Measurements from ENCODE around the gene CTTNBP2NL.
"Not testable (repeated sequence)": the region's sequence is repeated elsewhere in the genome, so short reads cannot be mapped to it uniquely, and the experiment has no call there.

CTTNBP2NL gene

DNA sequence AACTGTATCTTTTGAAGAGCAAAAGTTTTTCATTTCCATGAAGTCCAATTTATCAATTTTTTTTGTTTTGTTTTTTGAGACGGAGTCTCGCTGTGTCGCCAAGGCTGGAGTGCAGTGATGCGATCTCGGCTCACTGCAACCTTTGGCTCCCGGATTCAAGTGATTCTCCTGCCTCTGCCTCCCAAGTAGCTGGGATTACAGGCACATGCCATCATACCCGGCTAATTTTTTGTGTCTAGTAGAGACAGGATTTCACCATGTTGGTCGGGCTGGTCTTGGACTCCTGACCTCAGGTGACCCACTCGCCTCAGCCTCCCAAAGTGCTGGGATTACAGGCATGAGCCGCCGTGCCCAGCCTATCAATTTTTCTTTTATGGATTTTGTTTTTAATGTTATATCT, 27.7 kb downstream of the CTTNBP2NL start:
- not testable (repeated sequence) for DNase-seq (ENCODE audit: low read depth)

DNA sequence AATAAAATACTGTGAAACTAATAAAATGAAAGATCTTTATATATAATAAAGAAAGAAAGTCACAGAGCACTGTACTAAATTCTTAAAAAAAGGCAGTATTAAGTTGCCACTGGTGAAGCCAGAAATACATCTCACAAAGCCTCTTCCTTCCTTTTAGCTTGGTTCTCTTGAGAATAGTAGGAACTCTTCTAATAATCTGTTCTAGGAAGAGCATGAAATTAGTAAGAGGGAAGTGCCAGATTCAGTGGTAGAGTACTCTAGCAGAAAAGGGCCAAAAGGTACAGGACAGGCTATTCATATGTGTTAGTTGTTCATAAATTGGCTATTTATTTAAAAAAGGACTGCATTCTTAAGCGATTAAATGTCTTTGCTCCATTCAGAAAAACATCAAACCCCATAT, 33.7 kb downstream of the CTTNBP2NL start:
- DNase-seq (ENCODE audit: low read depth) = no peak

DNA sequence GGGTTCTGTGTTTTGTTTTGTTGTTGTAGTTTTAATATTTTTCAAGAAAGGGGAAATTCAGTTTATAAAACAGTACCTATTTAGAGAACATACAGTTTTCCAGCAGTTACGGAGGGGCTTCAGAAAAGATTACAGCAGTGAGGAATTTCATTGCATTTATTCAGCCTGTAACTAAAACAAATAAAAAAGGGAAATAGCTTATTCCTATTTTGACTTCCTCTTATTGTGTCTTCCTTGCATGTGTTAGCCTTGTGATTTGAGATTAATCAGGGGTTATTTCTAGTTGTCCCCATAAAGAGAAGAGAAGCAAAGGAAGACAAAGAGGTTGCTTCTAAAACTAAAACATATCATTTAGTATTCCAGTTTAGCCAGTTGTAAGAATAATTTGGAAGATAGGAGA, 35.0 kb downstream of the CTTNBP2NL start:
- no peak for DNase-seq (ENCODE audit: low read depth)

DNA sequence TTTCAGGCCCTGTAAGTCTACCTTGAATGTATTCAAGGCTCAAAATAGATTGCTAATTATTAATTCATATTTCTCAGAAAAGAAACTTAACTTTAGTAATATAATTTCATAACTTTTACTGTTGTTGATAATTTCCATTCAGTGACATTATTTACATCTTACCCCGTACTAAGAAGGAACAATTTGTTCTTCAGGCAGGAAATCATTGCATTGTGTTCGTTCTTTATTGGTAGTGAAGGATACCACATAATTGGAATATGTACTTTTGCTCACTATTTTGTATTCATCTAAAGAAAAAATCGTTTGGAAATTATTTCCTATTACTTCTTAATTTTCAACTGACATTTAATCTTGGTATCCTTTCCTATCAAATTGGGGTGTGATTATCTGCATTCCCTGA, 39.4 kb downstream of the CTTNBP2NL start:
- DNase-seq (ENCODE audit: low read depth) = no peak

DNA sequence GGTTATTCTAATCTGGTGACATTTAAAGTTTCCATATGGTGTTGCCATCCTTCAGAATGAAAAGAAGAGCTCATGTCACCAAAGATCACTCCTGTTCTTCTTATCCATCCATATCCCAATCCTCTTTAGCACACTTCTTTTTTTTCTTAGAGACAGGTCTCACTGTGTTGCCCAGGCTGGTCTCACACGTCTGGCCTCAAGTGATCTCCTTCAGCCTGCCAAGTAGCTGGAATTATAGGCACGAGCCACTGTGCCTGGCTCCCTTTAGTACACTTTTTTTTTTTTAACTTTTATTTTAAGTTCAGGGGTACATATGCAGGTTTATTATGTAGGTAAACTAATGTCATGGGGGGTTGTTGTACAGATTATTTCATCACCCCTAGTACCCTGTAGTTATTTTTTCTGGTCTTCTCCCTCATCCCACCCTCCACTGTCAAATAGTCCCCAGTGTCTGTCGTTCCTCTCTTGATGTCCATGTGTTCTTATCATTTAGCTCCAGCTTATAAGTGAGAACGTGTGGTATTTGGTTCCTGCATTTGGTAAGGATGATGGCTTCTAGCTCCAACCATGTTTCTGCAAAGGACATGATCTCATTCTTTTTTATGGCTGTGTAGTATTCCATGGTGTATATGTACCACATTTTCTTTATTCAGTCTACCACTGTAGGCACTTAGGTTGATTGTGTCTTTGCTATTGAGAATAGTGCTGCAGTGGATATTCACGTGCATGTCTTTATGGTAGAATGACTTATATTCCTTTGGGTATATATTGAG, 40.6 kb downstream of the CTTNBP2NL start:
- DNase-seq (ENCODE audit: low read depth) = no peak

DNA sequence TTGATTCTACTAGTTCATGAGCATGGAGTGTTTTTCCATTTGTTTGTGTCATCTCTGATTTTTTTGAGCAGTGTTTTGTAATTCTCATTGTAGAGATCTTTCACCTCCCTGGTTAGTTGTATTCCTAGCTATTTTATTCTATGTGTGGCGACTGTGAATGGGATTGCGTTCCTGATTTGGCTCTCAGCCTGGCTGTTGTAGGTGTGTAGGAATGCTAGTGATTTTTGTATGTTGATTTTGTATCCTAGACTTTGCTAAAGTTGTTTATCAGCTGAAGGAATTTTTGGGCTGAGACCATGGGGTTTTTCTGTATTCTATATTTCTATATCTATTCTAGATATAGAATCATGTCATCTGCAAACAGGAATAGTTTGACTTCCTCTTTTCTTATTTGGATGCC, 42.1 kb downstream of the CTTNBP2NL start:
- not testable (repeated sequence) for DNase-seq (ENCODE audit: low read depth)

DNA sequence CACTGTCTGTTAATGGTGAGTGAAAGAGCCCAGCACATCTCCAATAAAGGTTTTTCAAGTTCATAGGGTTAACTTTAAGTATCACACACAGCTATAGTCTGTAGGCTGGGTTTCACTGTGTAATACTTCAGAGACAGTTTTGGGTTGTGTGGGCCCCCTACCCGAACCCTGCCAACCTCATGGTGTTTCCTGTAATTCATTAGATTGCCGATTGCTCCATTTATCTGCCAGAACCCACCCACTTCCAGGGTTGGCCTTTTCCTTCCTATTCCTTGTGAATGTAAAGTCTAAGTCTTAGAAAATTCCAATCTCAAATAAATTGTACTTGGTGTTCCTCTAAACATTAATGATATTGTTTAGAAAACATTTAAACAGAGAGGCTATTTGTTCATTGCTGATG, 43.6 kb downstream of the CTTNBP2NL start:
- no peak for DNase-seq (ENCODE audit: low read depth)

DNA sequence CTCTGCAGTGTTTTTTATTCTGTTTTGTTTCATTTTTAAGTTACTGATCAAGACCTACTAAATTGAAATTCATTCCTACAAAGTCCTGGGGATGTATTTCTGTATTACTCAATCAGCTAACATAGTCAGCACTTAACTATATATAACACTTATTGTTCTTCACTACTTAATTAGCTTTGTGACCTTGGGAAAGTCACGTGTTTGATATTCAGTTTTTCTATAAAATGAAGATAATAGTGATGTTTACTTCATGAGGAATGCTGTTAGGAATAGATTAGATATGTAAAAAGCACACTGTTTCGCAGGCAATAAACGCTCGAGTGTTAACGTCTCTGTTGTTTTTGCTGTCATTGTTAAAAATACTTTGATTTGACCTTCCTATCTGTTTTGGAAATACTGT, 44.6 kb downstream of the CTTNBP2NL start:
- DNase-seq (ENCODE audit: low read depth) = no peak

DNA sequence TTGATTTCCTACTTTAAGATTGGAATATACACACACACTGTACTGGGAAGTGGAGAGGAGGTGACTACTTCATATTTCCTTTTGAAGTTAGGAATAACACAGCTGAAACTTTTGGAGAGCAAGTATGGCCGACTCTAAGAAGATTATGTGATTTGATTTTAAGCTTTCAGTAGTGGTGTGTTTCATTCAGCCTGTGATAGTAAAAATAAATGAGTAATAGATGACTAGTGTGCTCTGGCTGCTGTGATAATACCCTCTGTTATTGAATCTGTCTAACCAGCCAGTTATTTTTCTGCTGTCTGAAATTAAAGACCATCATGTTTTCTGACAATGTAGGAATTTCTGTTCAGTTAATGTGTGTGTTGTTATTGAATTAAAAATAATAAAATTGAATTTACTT, 48.3 kb downstream of the CTTNBP2NL start:
- no peak for DNase-seq (ENCODE audit: low read depth)

DNA sequence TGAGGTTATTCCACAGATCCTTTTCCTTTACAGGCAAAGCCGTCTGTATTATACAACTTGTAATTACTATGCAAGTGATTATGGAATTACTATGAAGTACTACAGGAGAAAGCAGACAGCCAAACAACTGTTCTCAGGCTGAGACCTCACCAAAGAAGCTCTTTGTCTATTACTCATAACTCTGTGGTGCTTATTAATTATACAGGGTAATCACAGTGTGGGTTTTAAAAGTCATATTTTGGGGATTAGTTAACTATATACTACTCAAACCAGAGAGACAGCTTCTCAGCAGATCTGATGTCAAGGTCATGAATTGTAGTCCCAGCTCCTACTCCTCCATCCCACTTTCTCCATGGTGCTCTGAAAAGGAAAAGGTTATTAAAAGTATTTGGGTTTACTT, 49.6 kb downstream of the CTTNBP2NL start:
- DNase-seq (ENCODE audit: low read depth) = no peak

DNA sequence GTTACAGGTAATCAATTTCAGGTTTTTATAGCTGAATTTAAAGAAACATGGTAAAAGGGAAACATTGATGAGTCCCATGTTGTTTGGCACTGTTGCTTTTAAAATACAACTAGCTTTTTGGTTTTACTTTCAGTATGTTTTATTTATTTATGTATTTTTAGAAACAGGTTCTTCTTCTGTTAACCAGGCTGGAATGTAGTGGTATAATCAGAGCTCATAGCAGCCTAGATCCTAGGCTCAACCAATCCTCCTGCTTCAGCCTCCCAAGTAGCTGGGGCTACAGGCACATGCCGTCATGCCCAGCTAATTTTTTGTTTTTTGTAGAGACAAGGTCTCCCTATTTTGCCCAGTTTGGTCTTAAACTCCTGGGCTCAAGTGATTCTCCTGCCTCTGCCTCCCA, 50.4 kb downstream of the CTTNBP2NL start:
- DNase-seq (ENCODE audit: low read depth) = no peak

DNA sequence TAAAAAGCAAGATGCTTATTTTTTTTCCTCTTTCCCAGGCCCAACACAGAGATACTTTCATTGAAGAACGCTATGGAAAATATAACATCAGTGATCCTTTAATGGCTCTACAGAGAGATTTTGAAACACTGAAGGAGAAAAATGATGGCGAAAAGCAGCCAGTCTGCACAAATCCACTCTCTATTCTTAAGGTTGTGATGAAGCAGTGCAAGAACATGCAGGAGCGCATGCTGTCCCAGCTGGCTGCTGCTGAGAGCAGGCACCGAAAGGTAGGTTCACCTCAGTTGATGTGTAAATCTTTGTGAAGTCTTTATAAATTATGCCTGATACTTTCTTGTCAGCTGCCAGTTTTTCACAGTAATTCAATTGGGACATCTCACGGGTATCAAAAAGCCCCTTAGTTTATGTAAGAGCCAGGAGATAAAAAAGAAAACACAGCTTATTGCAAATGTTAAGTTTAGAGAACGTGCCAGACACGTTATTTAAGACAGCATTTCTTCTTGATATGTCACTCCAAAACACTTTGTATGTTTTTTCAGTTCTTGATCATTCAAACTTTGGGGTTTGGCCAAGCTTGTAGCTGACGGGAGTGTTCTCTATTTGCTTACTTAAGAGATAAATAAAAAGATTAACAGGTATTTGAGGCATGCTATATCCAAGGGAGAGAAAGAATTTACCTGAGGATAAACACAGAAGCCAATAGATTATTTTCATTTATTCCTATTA, 53.1 kb downstream of the CTTNBP2NL start:
- DNase-seq (ENCODE audit: low read depth) = no peak

DNA sequence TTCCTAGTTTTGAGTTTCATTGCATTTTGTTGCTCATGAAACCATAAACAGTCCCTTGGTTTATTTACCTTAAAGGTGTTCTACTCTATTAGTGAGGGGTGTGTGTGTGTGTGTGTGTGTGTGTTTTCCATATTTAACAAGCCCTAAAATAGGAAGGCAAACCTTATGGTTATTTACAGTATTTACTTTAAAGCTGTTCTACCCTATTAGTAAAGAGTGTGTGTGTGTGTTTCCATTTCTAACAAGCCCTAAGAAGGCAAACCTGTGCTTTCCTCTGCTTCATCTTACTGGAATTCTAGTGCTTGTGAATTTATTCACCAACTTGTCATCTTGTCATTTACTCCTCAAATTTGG, 53.6 kb downstream of the CTTNBP2NL start:
- no peak for DNase-seq (ENCODE audit: low read depth)

DNA sequence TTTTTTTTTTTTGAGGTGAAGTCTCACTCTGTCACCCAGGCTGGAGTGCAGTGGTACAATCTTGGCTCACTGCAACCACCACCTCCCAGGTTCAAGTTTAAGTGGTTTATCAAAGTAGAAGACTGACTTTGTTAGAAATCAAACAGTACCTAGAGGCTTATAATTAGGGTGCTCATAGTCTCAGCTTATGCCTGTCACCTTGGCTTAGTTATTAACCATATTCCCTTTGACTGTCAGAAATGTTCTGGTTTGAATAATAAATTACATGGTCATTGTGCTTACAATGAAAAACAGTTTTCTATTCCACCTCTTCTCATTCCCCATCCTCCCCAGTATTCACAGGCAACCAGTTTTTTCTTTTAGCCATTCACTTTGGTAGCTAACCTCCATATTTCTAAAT, 54.8 kb downstream of the CTTNBP2NL start:
- no peak for DNase-seq (ENCODE audit: low read depth)

DNA sequence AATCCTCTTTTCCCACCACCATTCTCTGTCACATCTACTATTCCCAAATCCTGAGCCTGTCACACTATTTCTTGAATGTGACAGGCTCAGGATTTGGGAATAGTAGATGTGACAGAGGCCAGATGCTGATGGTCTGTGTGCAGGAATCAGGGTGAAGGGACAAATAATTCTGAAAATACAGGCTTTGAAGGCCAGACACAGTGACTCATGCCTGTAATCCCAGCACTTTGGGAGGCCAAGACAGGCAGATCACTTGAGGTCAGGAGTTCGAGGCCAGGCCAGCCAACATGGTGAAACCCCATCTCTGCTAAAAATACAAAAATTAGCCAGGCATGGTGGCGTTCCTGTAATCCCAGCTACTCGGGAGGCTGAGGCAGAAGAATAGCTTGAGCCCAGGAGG, 55.3 kb downstream of the CTTNBP2NL start:
- not testable (repeated sequence) for DNase-seq (ENCODE audit: low read depth)

DNA sequence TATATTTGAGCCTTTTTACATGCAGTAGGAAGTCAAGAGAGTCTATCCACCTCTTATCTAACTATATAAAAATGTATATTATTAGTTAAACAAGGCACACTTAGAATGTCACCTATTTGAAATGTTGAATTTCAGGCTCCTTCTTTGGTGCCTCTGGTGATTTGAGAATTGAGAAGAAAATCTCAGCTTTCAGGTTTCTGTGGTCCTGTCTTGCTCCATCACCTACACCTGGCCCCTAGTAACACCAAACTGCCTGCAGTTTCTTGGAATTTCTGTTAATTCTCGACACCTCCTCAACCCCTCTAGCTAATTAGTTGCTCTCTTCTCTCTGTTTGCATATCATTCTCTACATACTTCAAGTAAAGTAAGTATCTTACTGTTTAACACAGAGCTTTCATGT, 57.9 kb downstream of the CTTNBP2NL start:
- no peak for DNase-seq (ENCODE audit: low read depth)

DNA sequence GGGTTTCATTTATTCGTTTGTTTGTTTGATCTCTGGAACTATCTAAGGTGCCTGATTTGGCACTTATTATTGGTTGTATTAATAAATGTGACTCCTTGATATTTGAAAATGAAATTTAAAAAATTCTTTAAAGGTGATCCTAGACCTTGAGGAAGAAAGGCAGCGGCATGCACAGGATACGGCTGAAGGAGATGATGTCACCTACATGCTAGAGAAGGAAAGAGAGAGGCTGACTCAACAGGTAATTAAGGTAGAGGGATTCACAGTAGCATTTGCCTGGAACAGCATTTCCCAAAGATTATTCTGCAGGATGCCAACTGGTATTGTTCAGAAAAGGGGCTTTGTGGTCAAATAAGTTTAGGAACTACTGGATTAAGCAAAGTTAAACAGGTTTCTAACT, 58.3 kb downstream of the CTTNBP2NL start:
- DNase-seq (ENCODE audit: low read depth) = no peak

DNA sequence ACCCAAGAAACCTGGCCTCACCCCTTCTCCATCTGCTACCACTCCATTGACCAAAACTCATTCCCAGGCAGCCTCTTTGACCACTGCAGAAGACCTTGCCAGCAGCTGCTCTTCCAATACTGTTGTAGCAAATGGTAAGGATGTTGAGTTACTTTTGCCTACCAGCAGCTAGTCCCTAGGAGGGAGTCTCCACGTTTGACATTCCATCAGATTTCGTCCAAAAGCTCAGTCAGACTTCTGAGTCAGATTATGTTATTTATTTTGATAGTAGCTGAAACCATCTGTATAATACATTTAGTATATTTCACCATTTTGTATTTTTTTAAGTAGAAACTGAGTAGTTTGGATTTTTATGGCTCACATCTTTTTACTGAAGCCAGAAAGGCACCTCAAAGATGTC, 61.2 kb downstream of the CTTNBP2NL start:
- no peak for DNase-seq (ENCODE audit: low read depth)

DNA sequence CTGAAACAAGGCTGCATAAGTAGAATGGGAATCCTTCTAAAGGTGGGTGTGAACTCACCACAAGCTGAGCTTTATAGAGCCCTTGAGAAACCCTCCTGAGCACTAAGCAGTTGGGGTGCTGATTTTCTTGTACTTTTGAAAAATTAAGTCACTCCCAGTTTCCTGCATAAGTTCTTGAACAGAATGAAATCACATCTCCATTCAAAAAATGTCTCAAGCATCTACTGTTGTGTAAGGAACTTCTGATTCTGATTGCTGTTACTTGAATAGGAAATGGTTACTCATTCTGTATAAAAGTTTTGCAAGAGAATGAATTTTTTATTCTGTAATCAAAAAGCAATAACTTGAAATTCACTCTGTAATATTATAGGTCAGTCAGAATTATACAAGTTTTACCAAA, 61.9 kb downstream of the CTTNBP2NL start:
- no peak for DNase-seq (ENCODE audit: low read depth)

DNA sequence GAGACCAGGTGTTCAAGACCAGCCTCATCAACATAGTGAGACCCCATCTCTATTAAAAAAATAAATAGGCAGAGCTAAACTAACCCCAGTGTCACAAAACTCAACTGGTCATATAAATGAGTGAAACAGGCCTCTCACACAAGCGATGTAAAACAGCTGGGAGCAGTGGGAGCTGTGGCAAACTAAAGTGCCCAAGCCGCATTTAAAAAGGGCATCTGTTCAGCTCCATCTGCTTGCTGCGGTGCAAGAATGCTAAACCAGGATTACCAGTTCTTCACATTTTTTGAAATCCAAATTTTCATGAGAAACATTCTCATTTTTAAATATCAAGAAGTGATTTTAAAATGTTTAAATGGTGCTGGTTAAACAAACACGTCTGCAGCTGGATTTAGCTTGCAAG, 62.7 kb downstream of the CTTNBP2NL start:
- DNase-seq (ENCODE audit: low read depth) = no peak

DNA sequence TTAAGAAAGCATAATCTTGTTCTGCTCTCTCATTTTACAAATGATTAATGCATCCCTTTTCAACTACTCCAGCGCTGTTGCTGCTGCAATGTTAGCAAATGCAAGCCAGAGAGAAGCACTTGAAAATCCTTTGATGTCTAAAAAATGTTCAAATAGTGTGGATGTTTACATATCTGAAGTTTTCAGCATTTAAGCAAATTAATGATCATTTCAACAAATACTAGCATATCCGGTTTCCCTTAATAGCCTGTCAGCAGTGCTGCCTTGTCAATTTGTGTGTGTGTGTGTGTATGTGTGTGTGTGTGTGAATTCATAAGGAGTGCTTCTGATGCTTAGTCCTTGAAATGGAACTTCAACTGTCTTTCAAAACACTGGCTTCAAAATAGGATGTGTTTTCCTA, 64.6 kb downstream of the CTTNBP2NL start:
- no peak for DNase-seq (ENCODE audit: low read depth)

DNA sequence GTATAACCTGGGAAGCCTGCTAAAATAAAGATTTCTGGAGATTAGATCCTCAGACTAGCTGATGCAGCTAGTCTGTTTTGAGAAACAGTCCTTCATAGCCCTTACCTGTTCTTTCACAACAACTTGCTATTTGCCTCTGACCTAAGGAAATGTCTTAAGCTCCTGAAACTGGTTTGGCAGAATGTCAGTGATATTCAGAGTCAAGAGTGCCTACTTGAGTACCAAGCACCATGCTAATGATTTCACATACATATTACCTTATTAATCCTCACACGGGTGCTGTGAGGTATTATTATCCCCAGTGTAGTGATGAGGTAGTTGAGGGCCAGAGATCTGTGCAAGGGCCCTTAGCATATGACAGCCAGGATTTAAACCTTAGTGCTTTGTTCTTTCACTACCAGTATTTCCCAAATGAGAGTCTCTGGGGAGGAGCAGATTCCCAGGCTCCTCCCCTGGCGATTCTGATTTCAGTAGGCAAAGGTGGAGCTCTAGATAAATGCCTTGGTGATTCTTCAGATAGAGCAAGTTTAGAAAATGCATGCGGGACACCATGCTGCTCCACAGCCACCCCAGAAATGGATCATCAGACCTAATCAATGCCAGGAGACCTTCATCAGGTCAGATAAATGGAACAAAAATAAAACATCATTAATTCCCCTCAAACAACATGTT, 65.3 kb downstream of the CTTNBP2NL start:
- DNase-seq (ENCODE audit: low read depth) = no peak

DNA sequence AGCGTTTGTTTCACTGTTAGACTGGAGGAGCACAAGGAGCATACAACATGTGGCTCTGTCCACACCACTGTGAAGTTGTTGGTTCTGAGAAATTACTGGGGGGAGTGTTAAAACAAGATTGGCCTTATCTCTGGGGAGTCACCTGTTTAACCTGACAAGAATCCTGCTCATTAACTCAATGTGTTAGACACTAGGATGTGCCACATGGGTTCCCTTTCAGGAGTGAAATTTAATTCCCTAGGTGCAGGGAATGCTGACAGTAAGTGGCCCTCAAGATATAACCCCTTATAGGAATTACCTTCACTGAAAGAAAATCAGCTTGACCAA, 66.9 kb downstream of the CTTNBP2NL start:
- no peak for DNase-seq (ENCODE audit: low read depth)

DNA sequence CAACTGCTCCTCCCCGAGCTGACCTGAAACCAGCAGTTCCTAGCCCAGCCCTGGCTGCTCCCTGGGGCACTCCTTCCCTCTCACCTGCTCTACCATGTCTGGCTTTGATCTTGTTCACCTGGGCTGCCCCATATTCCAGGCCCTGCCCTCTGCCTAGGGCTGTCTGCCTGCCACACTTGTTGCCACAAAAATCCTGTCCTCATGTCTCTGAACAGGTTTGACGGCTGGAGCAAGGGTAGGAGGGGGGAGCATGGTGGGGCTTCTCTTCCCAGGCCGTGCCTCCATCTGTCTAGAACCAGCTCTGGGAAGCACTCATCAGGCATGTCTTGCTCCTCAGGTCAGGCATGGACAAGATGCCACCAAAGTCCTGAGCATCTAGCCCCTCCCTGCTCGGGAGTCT, 68.5 kb downstream of the CTTNBP2NL start:
- DNase-seq (ENCODE audit: low read depth) = no peak
